H1 (cell line): ENCODE measurements around the gene CYP27C1. TPM values are rescaled to one million over a fixed set of nuclear protein-coding genes. Genes with fewer than 3 reads are reported as not detected.
A peak's percentile ranks its signal among the peaks of the same experiment; 100 is the strongest.

Experiments used
- CTCF ChIA-PET: fragments of 300-600 bp; sonication (Branson Sonifier 250); formaldehyde crosslinking; loops from one replicate; lab custom pipeline; 2021; ENCODE audit not compliant: partially characterized antibody; lab: Charles Lee
- POLR2A ChIA-PET: fragments of 300-600 bp; sonication (Branson Sonifier 250); formaldehyde crosslinking; loops from one replicate; lab custom pipeline; 2021; ENCODE audit warnings: inconsistent platforms; ENCODE audit not compliant: partially characterized antibody; lab: Charles Lee
- DNase-seq, 2 experiments: peaks; one replicate each; pipeline versions ENCODE4 v3.0.0 to v3.0.0-alpha.2; 2010 to 2022; ENCODE audit warnings: low spot score in 2 of 2, low read depth in 1 of 2, mixed read lengths in 1 of 2
- FAIRE-seq: peaks from 2 replicates; lab custom pipeline; 2011; peaks lifted over from hg19 to GRCh38; lab: Jason Lieb, UNC
- H2AFZ ChIP-seq: 2 replicates; pipeline ENCODE4 v1.8.1; 2012; ENCODE audit warnings: low read length, inconsistent platforms
- H2AK5ac ChIP-seq: 2 replicates; pipeline ENCODE4 v1.6.1; 2013; ENCODE audit warnings: low read depth, low read length
- H2BK120ac ChIP-seq: replicated peaks from 2 replicates; pipeline ENCODE3; 2013; ENCODE audit warnings: low read depth, low read length, inconsistent platforms
- H2BK12ac ChIP-seq: 2 replicates; pipeline ENCODE4 v1.6.1; 2013; ENCODE audit warnings: low read depth, low read length
- H2BK15ac ChIP-seq: 2 replicates; pipeline ENCODE4 v1.6.1; 2013; ENCODE audit warnings: low read length
- H2BK20ac ChIP-seq: 2 replicates; pipeline ENCODE4 v1.6.1; 2013; ENCODE audit warnings: low read length
- H2BK5ac ChIP-seq: 2 replicates; pipeline ENCODE4 v1.6.1; 2013; ENCODE audit warnings: low read depth, low read length
- H3K14ac ChIP-seq: 2 replicates; pipeline ENCODE4 v1.6.1; 2013; ENCODE audit warnings: inconsistent platforms; ENCODE audit not compliant: insufficient read length
- H3K18ac ChIP-seq: 2 replicates; pipeline ENCODE4 v1.6.1; 2013; ENCODE audit warnings: low read length; ENCODE audit errors: extremely low read depth
- H3K23ac ChIP-seq: 2 replicates; pipeline ENCODE4 v1.6.1; 2013; ENCODE audit warnings: inconsistent platforms; ENCODE audit not compliant: insufficient read length
- H3K23me2 ChIP-seq: 2 replicates; pipeline ENCODE4 v1.6.1; 2013; ENCODE audit warnings: low read depth, low read length
- H3K27ac ChIP-seq: 2 replicates; pipeline ENCODE4 v1.6.1; 2011; ENCODE audit warnings: low read depth, low read length, inconsistent platforms
- H3K27me3 ChIP-seq, 4 experiments: replicated peaks in 1 of 4; 1 replicate in 1 of 4; 2 replicates in 3 of 4; pipeline versions ENCODE4 v1.6.1 to v1.8.1; 2011 to 2013; ENCODE audit warnings: low read length in 3 of 4, mild to moderate bottlenecking in 3 of 4, inconsistent platforms in 2 of 4, mixed read lengths in 2 of 4, moderate library complexity in 1 of 4; ENCODE audit not compliant: control insufficient read depth in 3 of 4, insufficient read depth in 3 of 4; ENCODE audit errors: extremely low read depth in 1 of 4
- H3K36me3 ChIP-seq, 4 experiments: 2 replicates each; pipeline versions ENCODE4 v1.6.1 to v1.8.1; 2011 to 2013; ENCODE audit warnings: mild to moderate bottlenecking in 4 of 4, low read length in 3 of 4, moderate library complexity in 2 of 4, control low read depth in 1 of 4, inconsistent platforms in 1 of 4; ENCODE audit not compliant: insufficient read depth in 4 of 4, control insufficient read depth in 2 of 4
- H3K4ac ChIP-seq: replicated peaks from 2 replicates; pipeline ENCODE3; 2013; ENCODE audit warnings: low read length, low read depth, mixed read lengths, inconsistent platforms; ENCODE audit not compliant: insufficient read length
- H3K4me1 ChIP-seq, 4 experiments: replicated peaks in 1 of 4; 1 replicate in 1 of 4; 2 replicates in 3 of 4; pipeline versions ENCODE4 v1.6.1 to v1.8.1; 2011 to 2013; ENCODE audit warnings: low read length in 3 of 4, inconsistent platforms in 2 of 4, mixed read lengths in 1 of 4; ENCODE audit not compliant: insufficient read depth in 4 of 4, control insufficient read depth in 3 of 4
- H3K4me2 ChIP-seq, 2 experiments: 2 replicates each; pipeline versions ENCODE4 v1.6.1 to v1.8.1; 2011 to 2013; ENCODE audit warnings: low read depth in 2 of 2, low read length in 2 of 2, control low read depth in 1 of 2, inconsistent platforms in 1 of 2, mild to moderate bottlenecking in 1 of 2; ENCODE audit not compliant: insufficient read depth in 1 of 2
- H3K4me3 ChIP-seq, 4 experiments: fragments of 200-600, 300-600 bp in 1 of 4; sonication (generic), shearing (Covaris generic), sonication (Bioruptor Twin) in 1 of 4; 2 replicates each; pipeline versions ENCODE4 v1.5.1 to v1.8.1; 2011 to 2016; ENCODE audit warnings: low read length in 4 of 4, low read depth in 3 of 4, control low read depth in 2 of 4, inconsistent platforms in 2 of 4, mild to moderate bottlenecking in 2 of 4, mixed read lengths in 1 of 4, moderate library complexity in 1 of 4; ENCODE audit not compliant: insufficient read depth in 2 of 4; ENCODE audit errors: extremely low read depth in 1 of 4
- H3K56ac ChIP-seq: replicated peaks from 2 replicates; pipeline ENCODE3; 2013; ENCODE audit warnings: low read depth, mild to moderate bottlenecking, mixed read lengths, low read length, inconsistent platforms; ENCODE audit not compliant: insufficient read length
- H3K79me1 ChIP-seq: 2 replicates; pipeline ENCODE4 v1.6.1; 2013; ENCODE audit warnings: low read depth, low read length, control low read depth
- H3K79me2 ChIP-seq, 2 experiments: 2 replicates each; pipeline versions ENCODE4 v1.6.1 to v1.8.1; 2012 to 2013; ENCODE audit warnings: low read length in 2 of 2, mild to moderate bottlenecking in 2 of 2, inconsistent platforms in 1 of 2; ENCODE audit not compliant: insufficient read depth in 2 of 2, control insufficient read depth in 1 of 2
- H3K9ac ChIP-seq, 4 experiments: replicated peaks in 1 of 4; 1 replicate in 1 of 4; 2 replicates in 3 of 4; pipeline versions ENCODE4 v1.6.1 to v1.8.1; 2011 to 2013; ENCODE audit warnings: low read depth in 3 of 4, low read length in 3 of 4, control low read depth in 2 of 4, mild to moderate bottlenecking in 2 of 4, moderate library complexity in 2 of 4, inconsistent platforms in 1 of 4; ENCODE audit errors: extremely low read depth in 1 of 4
- H3K9me3 ChIP-seq, 2 experiments: 2 replicates each; pipeline versions ENCODE4 v1.6.1 to v1.8.1; 2012 to 2013; ENCODE audit warnings: mild to moderate bottlenecking in 2 of 2, moderate library complexity in 2 of 2, control low read depth in 1 of 2, inconsistent platforms in 1 of 2, low read depth in 1 of 2, low read length in 1 of 2, mixed read lengths in 1 of 2; ENCODE audit not compliant: insufficient read depth in 2 of 2
- H4K20me1 ChIP-seq, 2 experiments: replicated peaks in 1 of 2; 2 replicates each; pipeline versions ENCODE3 to v1.8.1; 2011 to 2013; ENCODE audit warnings: inconsistent platforms in 2 of 2, low read length in 2 of 2, mild to moderate bottlenecking in 1 of 2; ENCODE audit not compliant: insufficient read depth in 2 of 2, control insufficient read depth in 1 of 2
- H4K5ac ChIP-seq: 2 replicates; pipeline ENCODE4 v1.6.1; 2013; ENCODE audit warnings: low read length, low read depth, mixed read lengths, inconsistent platforms; ENCODE audit not compliant: insufficient read length
- H4K8ac ChIP-seq: 2 replicates; pipeline ENCODE4 v1.8.0; 2013; ENCODE audit warnings: mild to moderate bottlenecking, moderate library complexity, low read length, inconsistent platforms; ENCODE audit not compliant: insufficient read depth; ENCODE audit errors: extremely low read depth
- H4K91ac ChIP-seq: replicated peaks from 2 replicates; pipeline ENCODE3; 2013; ENCODE audit warnings: low read length, mixed read lengths, inconsistent platforms; ENCODE audit not compliant: insufficient read length
- MAFK ChIP-seq: IDR thresholded peaks from 2 replicates; pipeline ENCODE4 v1.6.1; 2012; ENCODE audit warnings: low read depth, mild to moderate bottlenecking, improper control_type of control experiment, low read length
- PHF8 ChIP-seq: fragments of 200-600 bp; sonication (generic); conservative IDR thresholded peaks from 2 replicates; pipeline ENCODE4 v1.7.1; 2012; ENCODE audit warnings: low read depth, mild to moderate bottlenecking, inconsistent platforms, low read length, moderate library complexity
- RBBP5 ChIP-seq: IDR thresholded peaks from 2 replicates; pipeline ENCODE4 v1.7.1; 2012; ENCODE audit warnings: low read depth, mild to moderate bottlenecking, inconsistent platforms, low read length, moderate library complexity, borderline replicate concordance
- RNF2 ChIP-seq: fragments of 200-900, 300-1000 bp; sonication (generic); IDR thresholded peaks from 2 replicates; pipeline ENCODE4 v1.7.1; 2016; ENCODE audit warnings: borderline replicate concordance, low read depth, mild to moderate bottlenecking, antibody characterized with exemption, low read length; ENCODE audit not compliant: poor library complexity, severe bottlenecking; ENCODE audit errors: missing control alignments
- USF2 ChIP-seq: IDR thresholded peaks from 2 replicates; pipeline ENCODE4 v1.6.1; 2011; ENCODE audit warnings: low read length, improper control_type of control experiment
- WGBS, 2 experiments: shearing (Covaris generic) in 1 of 2; methylation state at CpG; one replicate each; pipeline versions ENCODE4 v1.1.6 to v1.1.7; 2013 to 2015; ENCODE audit warnings: low lambda C conversion rate in 2 of 2, mixed read lengths in 2 of 2, inconsistent platforms in 1 of 2, low coverage in 1 of 2, missing lambda C conversion rate in 1 of 2; ENCODE audit not compliant: insufficient replicate concordance in 2 of 2, insufficient coverage in 1 of 2, insufficient read length in 1 of 2; ENCODE audit errors: extremely low coverage in 1 of 2, missing lambda C conversion rate in 1 of 2; 5-methylcytosine and 5-hydroxymethylcytosine counted together
- polyA plus RNA-seq, 7 experiments: library from polyadenylated mRNA; depleted of rRNA in 3 of 7; stranded (reverse) in 5 of 7; unstranded in 2 of 7; fragments of >200 nt in 5 of 7; fragments of 200-250 nt in 2 of 7; gene quantifications; 1 replicate in 5 of 7; 2 replicates in 1 of 7; 4 replicates in 1 of 7; pipeline versions ENCODE4 v1.2.1 to v1.2.3, GENCODE V29; 2011 to 2013; ENCODE audit warnings: missing spikeins in 2 of 7, mixed read lengths in 2 of 7
- total RNA-seq: library from RNA; stranded (reverse); fragmentation: NEBNext Ultra II Directional; extraction: Animal tissue kit (Norgen Biotek cat#: 25700); gene quantifications from 2 replicates; pipeline ENCODE4 v1.2.1, GENCODE V29; 2021

Gene CYP27C1
- total and polyA plus RNA-seq, 2 of the 8 experiments (the other 6 are each of a cell fraction or from before 2014, with no cell fraction given) = 1.3 to 3.2 TPM

- Histone ChIP-seq H3K23me2 (peaks cover 4% of the 10 kb centered on the region), H3K79me2 (no peaks in the 10 kb centered on the region), H3K27ac (no peak overlapping the region), H2BK12ac (no peak overlapping the region; the same call in 1 of the 2 replicates), H3K79me1 (no peaks in the 10 kb centered on the region), H2BK20ac (no peak overlapping the region), H3K14ac (no peak overlapping the region), H3K9me3 (no peaks in the 10 kb centered on the region), H2AK5ac (0 out of 2 replicates have a peak overlapping the region, but pooled peaks have one; percentile 49), H3K9ac (no peak overlapping the region), H4K5ac (no peak overlapping the region), H2BK5ac (no peak overlapping the region), H4K20me1 (no peaks in the 10 kb centered on the region), H3K56ac (no peak overlapping the region), H3K23ac (no peak overlapping the region), H3K4me1 (no peaks in the 10 kb centered on the region; a peak in 2 of 7 replicates), H2AFZ (0 out of 2 replicates have a peak overlapping the region, but pooled peaks have one; percentile 2), H3K4ac (no peak overlapping the region), H4K91ac (no peak overlapping the region), H4K8ac (no peak overlapping the region), H3K36me3 (no peaks in the 10 kb centered on the region), H2BK120ac (no peak overlapping the region), H3K27me3 (no peaks in the 10 kb centered on the region), H3K4me2 (no peak overlapping the region), H3K18ac (no peak overlapping the region), H2BK15ac (no peak overlapping the region), H3K4me3 (no peak overlapping the region)
- TF ChIP-seq MAFK (no peak), USF2 (no peak), RNF2 (no peak), PHF8 (no peak), RBBP5 (no peak)
- whole genome bisulfite sequencing, 2 experiments = 77% methylated on average over 12 of the region's 12 CpGs; no CpG with 5 or more reads in 1 of the 2 experiments
- FAIRE-seq (no peak), DNase-seq (no peak)
- CTCF ChIA-PET = interaction anchor here (0.6 to 1.4 kb wide), 6 partner anchors 11 to 216 kb away, joined by 3 to 4 read pairs (median 3); no protein-coding TSS in a partner anchor
- POLR2A ChIA-PET = no interaction called here
Observed at GRCh38 chr2:127225186-127225960, 5.3 kb upstream of the CYP27C1 start.
